ENCODE measurements around the gene TFAP2B.

GRCh38 chr6:50842861-50843384 is 24.3 kb downstream of the TFAP2B start:
- TF ChIP-seq CTCF (IDR thresholded peaks at IDR 0.05) (no peak), ZFX (IDR thresholded peaks at IDR 0.05; ENCODE audit: borderline replicate concordance) (no peak)
